HCEC 1CT (cell line): ENCODE measurements around the gene MDH1.

Source experiments
- DNase-seq: peaks from one replicate; pipeline ENCODE4 v3.0.0-alpha.2; 2017

The MDH1 gene

DNA sequence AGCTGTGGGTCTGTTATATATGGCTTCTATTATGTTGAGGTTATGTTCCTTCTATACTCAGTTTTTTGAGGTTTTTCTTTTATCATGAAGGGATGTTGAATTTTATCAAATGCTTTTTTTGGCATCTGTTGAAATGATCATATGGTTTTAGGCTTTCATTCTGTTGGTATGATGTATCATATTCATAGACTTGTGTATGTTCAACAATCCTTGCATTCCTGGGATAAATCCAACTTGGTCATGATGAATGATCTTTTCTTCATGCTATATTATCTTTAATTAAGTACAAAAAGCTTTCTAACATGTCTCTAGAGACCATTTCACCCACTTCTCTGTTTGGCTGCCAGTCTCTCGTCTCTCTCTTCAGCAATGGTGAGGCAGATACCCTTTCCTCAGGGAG, 54.2 kb downstream of the MDH1 start:
- DNase-seq: peak; percentile 21

DNA sequence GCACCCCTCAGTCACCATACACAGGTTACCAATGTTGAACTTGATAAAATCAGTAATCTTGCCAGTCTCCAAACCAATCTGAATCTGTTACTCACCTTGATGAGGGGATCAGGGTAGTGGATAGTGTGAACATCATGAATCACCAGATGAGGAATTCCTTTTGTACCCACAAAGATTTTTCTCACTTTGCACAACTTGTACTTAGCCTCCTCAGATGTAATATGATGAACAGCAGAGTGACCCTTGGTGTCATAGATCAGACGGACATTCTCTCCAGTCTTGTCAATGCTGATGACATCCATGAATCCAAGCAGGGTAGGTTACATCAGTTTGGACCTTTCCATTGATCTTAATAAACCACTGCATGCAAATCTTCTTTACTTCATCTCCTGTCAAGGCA, 54.7 kb downstream of the MDH1 start:
- DNase-seq: peak; percentile 65

DNA sequence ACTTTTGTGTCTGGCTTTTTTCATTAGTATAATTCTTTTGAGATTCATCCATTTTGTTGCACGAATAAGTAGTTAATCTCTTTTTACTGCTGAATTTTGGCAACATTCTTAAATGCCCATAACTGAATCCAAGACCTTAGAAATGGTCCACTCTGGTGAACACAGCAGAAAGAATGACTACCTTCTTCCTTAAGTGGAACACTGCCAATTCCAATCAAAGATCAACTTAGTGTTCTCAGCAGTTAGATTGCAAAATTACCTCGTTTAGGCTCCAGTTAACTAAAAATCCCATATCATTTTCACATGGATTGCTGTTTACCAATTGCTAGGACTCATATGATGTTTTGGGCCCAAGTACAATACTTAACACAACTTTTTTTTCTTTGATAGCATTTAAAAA, 59.9 kb downstream of the MDH1 start:
- no peak for DNase-seq

DNA sequence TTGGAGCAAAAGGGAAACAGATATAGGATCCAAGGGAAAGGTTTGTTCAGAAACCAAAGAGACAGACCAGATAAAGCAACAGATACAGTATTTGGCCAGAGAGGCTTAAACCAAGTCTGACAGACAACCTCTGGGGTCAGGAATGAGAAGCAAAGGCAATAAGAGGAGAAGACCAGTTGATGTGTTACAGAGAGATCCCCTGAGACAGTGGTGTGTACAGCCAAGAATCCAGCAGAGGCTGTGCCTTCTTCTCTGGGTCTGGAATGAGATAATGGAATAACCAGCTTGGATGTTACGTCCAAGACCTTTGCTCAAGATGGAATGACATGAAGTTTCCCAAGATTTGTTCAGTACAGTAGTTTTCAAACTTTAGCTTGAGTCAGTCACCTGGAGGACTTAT, 61.1 kb downstream of the MDH1 start:
- no peak for DNase-seq

DNA sequence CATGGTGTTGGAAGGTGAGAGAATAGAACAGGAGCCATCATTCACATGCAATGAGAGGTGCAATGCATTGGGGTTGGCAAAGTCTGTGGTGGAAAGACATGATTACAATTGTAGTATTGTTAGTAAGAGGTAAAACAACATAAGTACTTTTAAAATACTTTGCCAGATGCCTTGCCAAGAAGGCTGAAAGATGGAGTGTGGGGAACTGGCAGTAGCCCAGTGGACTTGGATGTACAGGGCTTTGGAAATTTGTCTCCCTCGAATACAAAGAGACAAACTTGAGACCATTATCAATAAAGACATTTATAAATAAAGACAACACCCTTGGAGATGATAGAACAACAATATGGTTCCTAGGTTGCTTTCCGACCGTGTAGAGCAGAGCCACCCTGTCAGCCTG, 62.0 kb downstream of the MDH1 start:
- no peak for DNase-seq

DNA sequence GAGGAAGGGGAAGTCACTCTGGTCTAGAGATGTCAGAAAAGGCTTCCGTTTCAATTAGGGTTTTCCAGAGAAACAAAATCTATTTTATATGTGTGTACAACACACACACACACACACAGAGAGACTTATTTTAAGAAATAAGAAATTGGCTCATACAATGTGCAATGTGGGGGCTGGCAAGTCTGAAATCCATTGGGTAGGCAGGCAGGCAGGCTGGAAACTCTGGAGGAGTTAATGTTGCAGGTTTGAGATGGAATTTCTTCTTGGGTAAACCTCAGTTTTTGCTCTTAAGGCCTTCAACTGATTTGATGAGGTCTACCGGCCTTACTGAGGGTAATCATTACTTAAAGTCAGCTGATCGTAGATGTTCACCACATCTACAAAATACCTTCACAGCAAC, 62.6 kb downstream of the MDH1 start:
- DNase-seq: no peak

DNA sequence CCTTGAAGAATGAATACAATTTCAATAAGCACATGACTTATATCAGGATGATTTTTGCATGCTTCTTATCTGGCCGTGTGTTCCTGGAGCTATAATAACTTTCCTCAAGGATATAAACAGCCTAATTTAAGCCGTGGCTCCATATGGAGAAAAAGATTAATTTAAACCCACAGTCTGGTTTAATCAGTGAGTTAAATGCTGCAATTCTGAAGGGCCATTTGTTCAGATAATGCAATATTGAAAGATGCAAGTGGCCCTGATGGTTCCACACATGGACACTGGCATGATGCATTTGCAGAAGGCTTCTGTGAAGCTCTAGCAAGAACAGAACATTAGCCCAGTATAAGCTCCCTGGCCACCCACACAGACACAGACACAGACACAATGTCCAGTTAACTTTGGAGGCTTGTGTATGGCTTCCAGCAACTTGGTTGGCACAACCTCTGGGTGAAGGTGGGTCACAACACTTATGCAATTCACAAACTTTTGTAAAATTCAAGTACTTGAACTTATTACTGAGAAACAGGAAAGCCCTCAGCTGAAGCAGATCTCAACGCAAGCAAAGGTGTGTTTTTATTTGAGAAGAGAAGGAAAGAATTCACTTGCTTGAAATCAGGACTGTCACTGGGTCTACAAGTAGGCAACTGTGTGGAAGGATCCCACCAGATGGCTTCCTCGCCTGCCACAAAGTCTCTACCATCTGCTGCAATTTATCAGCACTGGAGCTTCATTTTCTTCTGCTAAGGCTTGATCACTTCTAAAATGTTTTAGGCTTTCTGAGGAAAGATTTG, 63.3 kb downstream of the MDH1 start:
- DNase-seq: no peak

DNA sequence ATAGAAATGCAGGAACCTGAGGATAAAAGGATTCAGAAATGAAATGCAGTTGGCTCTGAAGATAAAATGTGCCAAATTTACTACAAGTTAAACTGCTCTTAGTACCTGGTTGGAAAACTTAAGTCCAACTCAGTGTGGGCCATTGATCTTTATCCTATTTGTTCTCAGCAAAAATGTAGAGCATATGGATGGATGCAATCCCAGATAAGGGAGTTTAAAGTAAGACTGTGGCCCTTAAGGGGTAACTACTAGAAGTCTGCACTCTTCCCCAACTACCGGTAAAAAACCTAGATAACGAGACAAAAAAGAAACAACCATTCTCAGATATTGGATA, 63.9 kb downstream of the MDH1 start:
- DNase-seq: no peak

DNA sequence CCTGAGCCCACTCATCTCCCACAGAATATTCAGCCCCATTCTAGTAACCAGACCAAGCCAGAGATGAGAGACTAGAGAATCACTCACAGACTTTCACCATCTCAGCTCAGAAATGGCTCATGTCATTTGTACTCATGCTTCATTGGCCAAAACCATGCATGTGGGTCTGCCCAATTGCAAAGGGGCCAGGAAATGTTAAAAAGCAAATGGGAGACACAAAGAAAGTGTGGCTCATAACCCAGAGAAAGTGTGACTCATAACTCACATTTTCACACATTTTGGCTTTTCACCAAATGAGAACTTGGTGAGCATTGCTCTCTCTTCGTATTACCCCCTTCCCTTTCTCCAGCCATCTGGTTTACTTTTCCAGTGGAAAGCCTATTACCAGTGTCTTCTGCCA, 66.2 kb downstream of the MDH1 start:
- DNase-seq: peak; percentile 66
